ENCODE results near the gene DSE.

The DSE gene

DNA sequence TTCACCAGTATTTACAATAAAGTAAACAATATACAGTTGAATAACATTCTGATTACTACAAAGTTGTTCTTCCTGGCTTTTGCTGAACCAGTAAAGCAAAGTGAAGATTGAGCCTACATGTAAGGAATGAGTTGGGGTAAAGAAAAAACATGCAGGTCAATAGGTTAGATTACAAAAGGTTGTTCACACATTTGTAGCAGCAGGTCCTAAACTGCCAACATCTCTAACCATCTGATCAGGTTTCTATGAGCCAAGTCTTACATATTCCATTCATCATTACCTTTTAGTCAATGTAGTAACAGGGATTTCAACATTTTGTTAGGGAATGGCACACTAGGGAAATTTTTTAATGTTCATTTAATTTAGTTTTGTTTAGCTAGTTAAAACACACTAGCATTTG is 81.2 kb downstream of the DSE start:
- Histone ChIP-seq H3K9ac (ENCODE audit: low read length) (no peak overlapping the region), H3K79me1 (replicated peaks; ENCODE audit: low read length, poor library complexity, severe bottlenecking) (no peaks in the 10 kb centered on the region), H3K36me3 (ENCODE audit: control insufficient read depth in 1 of 2, insufficient read depth in 2 of 2, low read depth in 1 of 2, low read length in 2 of 2) (no peaks in the 10 kb centered on the region), H2BK5ac (ENCODE audit: low read depth, low read length, poor library complexity, severe bottlenecking) (no peak overlapping the region), H3K4me1 (ENCODE audit: control insufficient read depth, insufficient read depth, low read depth, low read length) (peaks cover 5% of the 10 kb centered on the region), H4K8ac (ENCODE audit: low read length) (no peak overlapping the region), H3K14ac (ENCODE audit: low read length in 2 of 2) (no peak overlapping the region), H2AFZ (ENCODE audit: low read depth, low read length) (no peak overlapping the region), H3K4ac (ENCODE audit: low read depth in 1 of 2, low read length in 2 of 2) (no peak overlapping the region), H3K4me2 (ENCODE audit: low read length, poor library complexity, severe bottlenecking) (no peak overlapping the region), H3K27me3 (ENCODE audit: control insufficient read depth in 1 of 2, insufficient read depth in 1 of 2, low read length in 2 of 2) (no peaks in the 10 kb centered on the region), H2BK15ac (ENCODE audit: low read depth, poor library complexity, severe bottlenecking) (no peak overlapping the region), H3K18ac (ENCODE audit: low read depth in 1 of 2, low read length in 2 of 2) (no peak overlapping the region), H3K27ac (ENCODE audit: low read length, poor library complexity, severe bottlenecking) (no peak overlapping the region), H3K4me3 (ENCODE audit: insufficient read depth in 1 of 2, low read depth in 1 of 2, low read length in 2 of 2) (no peak overlapping the region), H4K91ac (ENCODE audit: low read length) (no peak overlapping the region), H2BK12ac (ENCODE audit: low read length in 2 of 2) (no peak overlapping the region), H2BK120ac (ENCODE audit: low read depth, low read length) (no peak overlapping the region), H3K9me3 (ENCODE audit: control insufficient read depth, low read length) (no peaks in the 10 kb centered on the region), H2AK5ac (ENCODE audit: low read length, severe bottlenecking) (no peak overlapping the region), H3K23ac (ENCODE audit: low read length in 2 of 2) (no peak overlapping the region)
- DNase-seq, result no peak

DNA sequence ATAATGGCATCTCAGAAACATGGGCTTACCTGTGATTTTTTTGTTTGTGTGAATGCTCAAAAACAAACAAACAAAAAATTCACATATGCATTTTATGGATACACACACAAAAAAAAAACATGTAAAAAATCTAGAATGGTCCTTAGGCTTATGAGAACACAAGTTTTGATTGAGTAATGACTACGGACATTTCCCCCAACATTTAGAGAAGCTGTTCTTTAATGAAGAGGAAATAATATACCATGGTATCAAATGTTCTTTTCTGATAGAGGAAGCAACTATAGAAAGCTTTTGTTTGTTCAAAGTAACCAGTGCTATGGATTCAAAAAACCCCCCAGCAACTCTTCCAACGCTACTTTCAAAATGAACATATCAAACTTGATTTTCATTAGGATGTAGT is 81.8 kb downstream of the DSE start:
- no peaks in the 10 kb centered on the region for H3K27me3 ChIP-seq (ENCODE audit: control insufficient read depth in 1 of 2, insufficient read depth in 1 of 2, low read length in 2 of 2)
- no peak overlapping the region for H3K23ac ChIP-seq (ENCODE audit: low read length in 2 of 2)
- no CpG with 5 or more reads among the region's 2 CpGs for WGBS
- H3K9me3 ChIP-seq (ENCODE audit: control insufficient read depth, low read length), result no peaks in the 10 kb centered on the region
- no peak overlapping the region for H3K4me2 ChIP-seq (ENCODE audit: low read length, poor library complexity, severe bottlenecking)
- H3K4ac ChIP-seq (ENCODE audit: low read depth in 1 of 2, low read length in 2 of 2), result no peak overlapping the region
- no peak for DNase-seq
- no peak overlapping the region for H3K14ac ChIP-seq (ENCODE audit: low read length in 2 of 2)
- H3K4me1 ChIP-seq (ENCODE audit: control insufficient read depth, insufficient read depth, low read depth, low read length), result peaks cover 5% of the 10 kb centered on the region
- no peak overlapping the region for H3K4me3 ChIP-seq (ENCODE audit: insufficient read depth in 1 of 2, low read depth in 1 of 2, low read length in 2 of 2)
- H2BK5ac ChIP-seq (ENCODE audit: low read depth, low read length, poor library complexity, severe bottlenecking), result no peak overlapping the region
- no peak overlapping the region for H2BK15ac ChIP-seq (ENCODE audit: low read depth, poor library complexity, severe bottlenecking)
- no peaks in the 10 kb centered on the region for H3K79me1 ChIP-seq (replicated peaks; ENCODE audit: low read length, poor library complexity, severe bottlenecking)
- no peak overlapping the region for H2AFZ ChIP-seq (ENCODE audit: low read depth, low read length)
- H2BK12ac ChIP-seq (ENCODE audit: low read length in 2 of 2), result no peak overlapping the region
- H2BK120ac ChIP-seq (ENCODE audit: low read depth, low read length), result no peak overlapping the region
- no peak overlapping the region for H3K18ac ChIP-seq (ENCODE audit: low read depth in 1 of 2, low read length in 2 of 2)
- H3K36me3 ChIP-seq (ENCODE audit: control insufficient read depth in 1 of 2, insufficient read depth in 2 of 2, low read depth in 1 of 2, low read length in 2 of 2), result no peaks in the 10 kb centered on the region
- no peak overlapping the region for H2AK5ac ChIP-seq (ENCODE audit: low read length, severe bottlenecking)
- no peak overlapping the region for H3K9ac ChIP-seq (ENCODE audit: low read length)
- no peak overlapping the region for H4K91ac ChIP-seq (ENCODE audit: low read length)
- no peak overlapping the region for H3K27ac ChIP-seq (ENCODE audit: low read length, poor library complexity, severe bottlenecking)
- H4K8ac ChIP-seq (ENCODE audit: low read length), result no peak overlapping the region

DNA sequence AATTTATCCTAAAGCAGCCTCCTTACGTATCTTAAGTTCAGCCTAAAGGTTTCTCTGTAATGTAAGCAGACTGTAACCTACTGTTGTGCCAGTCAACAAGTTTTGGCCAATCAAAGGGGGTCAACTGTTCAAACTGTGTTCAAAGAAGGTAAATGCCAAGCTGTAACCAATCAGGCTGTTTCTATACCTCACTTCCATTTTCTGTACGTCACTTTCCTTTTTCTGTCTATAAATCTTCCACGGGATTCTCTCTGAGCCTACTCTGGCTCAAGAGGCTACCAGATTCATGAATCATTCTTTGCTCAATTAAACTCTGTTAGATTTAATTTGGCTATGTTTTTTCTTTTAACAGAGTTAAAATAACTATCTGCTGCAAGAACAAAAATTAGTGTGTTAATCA is 85.4 kb downstream of the DSE start:
- Histone ChIP-seq H3K4ac (ENCODE audit: low read depth in 1 of 2, low read length in 2 of 2) (no peak overlapping the region), H4K8ac (ENCODE audit: low read length) (no peak overlapping the region), H3K14ac (ENCODE audit: low read length in 2 of 2) (no peak overlapping the region), H3K36me3 (ENCODE audit: control insufficient read depth in 1 of 2, insufficient read depth in 2 of 2, low read depth in 1 of 2, low read length in 2 of 2) (no peaks in the 10 kb centered on the region), H2AK5ac (ENCODE audit: low read length, severe bottlenecking) (no peak overlapping the region), H3K27ac (ENCODE audit: low read length, poor library complexity, severe bottlenecking) (no peak overlapping the region), H3K4me3 (ENCODE audit: insufficient read depth in 1 of 2, low read depth in 1 of 2, low read length in 2 of 2) (no peak overlapping the region), H2BK120ac (ENCODE audit: low read depth, low read length) (no peak overlapping the region), H3K9ac (ENCODE audit: low read length) (no peak overlapping the region), H3K79me1 (replicated peaks; ENCODE audit: low read length, poor library complexity, severe bottlenecking) (no peaks in the 10 kb centered on the region), H2BK15ac (ENCODE audit: low read depth, poor library complexity, severe bottlenecking) (no peak overlapping the region), H3K4me2 (ENCODE audit: low read length, poor library complexity, severe bottlenecking) (no peak overlapping the region), H3K23ac (ENCODE audit: low read length in 2 of 2) (no peak overlapping the region), H2BK5ac (ENCODE audit: low read depth, low read length, poor library complexity, severe bottlenecking) (no peak overlapping the region), H3K18ac (ENCODE audit: low read depth in 1 of 2, low read length in 2 of 2) (no peak overlapping the region), H2AFZ (ENCODE audit: low read depth, low read length) (no peak overlapping the region), H3K9me3 (ENCODE audit: control insufficient read depth, low read length) (no peaks in the 10 kb centered on the region), H3K4me1 (ENCODE audit: control insufficient read depth, insufficient read depth, low read depth, low read length) (no peaks in the 10 kb centered on the region), H4K91ac (ENCODE audit: low read length) (no peak overlapping the region), H3K27me3 (ENCODE audit: control insufficient read depth in 1 of 2, insufficient read depth in 1 of 2, low read length in 2 of 2) (no peaks in the 10 kb centered on the region), H2BK12ac (ENCODE audit: low read length in 2 of 2) (no peak overlapping the region)
- no peak for DNase-seq
- 64% methylated on average over 3 of the region's 3 CpGs for WGBS

DNA sequence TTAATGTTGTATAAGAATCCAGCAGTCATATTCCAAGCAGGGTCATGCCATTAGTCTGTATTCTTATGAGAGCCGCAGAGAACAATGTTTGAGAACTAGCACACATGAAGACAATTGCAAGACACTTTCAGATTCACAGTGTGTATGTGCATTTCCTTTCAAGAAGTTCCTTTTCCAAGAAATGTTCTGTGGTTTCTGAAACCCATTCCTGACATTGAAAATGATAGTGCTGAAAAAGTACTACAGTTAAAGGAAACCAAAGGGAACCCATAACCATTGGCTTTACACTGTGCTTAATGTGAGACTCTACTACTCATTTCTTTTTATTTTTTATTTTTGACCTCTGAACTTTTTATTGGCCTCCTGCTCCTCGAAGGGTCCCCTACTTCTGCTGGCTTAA is 86.2 kb downstream of the DSE start:
- Histone ChIP-seq H2AFZ (ENCODE audit: low read depth, low read length) (no peak overlapping the region), H2BK5ac (ENCODE audit: low read depth, low read length, poor library complexity, severe bottlenecking) (no peak overlapping the region), H3K4me3 (ENCODE audit: insufficient read depth in 1 of 2, low read depth in 1 of 2, low read length in 2 of 2) (no peak overlapping the region), H3K18ac (ENCODE audit: low read depth in 1 of 2, low read length in 2 of 2) (peak overlapping the region in 1 of 2 experiments; percentile 34), H3K79me1 (replicated peaks; ENCODE audit: low read length, poor library complexity, severe bottlenecking) (no peaks in the 10 kb centered on the region), H2BK120ac (ENCODE audit: low read depth, low read length) (no peak overlapping the region), H2AK5ac (ENCODE audit: low read length, severe bottlenecking) (no peak overlapping the region), H3K36me3 (ENCODE audit: control insufficient read depth in 1 of 2, insufficient read depth in 2 of 2, low read depth in 1 of 2, low read length in 2 of 2) (no peaks in the 10 kb centered on the region), H3K27me3 (ENCODE audit: control insufficient read depth in 1 of 2, insufficient read depth in 1 of 2, low read length in 2 of 2) (no peaks in the 10 kb centered on the region), H2BK15ac (ENCODE audit: low read depth, poor library complexity, severe bottlenecking) (no peak overlapping the region), H3K9me3 (ENCODE audit: control insufficient read depth, low read length) (no peaks in the 10 kb centered on the region), H4K91ac (ENCODE audit: low read length) (no peak overlapping the region), H2BK12ac (ENCODE audit: low read length in 2 of 2) (no peak overlapping the region), H3K4me1 (ENCODE audit: control insufficient read depth, insufficient read depth, low read depth, low read length) (peaks cover 3% of the 10 kb centered on the region), H3K4me2 (ENCODE audit: low read length, poor library complexity, severe bottlenecking) (no peak overlapping the region), H3K4ac (ENCODE audit: low read depth in 1 of 2, low read length in 2 of 2) (no peak overlapping the region), H3K9ac (ENCODE audit: low read length) (no peak overlapping the region), H3K27ac (ENCODE audit: low read length, poor library complexity, severe bottlenecking) (no peak overlapping the region), H3K23ac (ENCODE audit: low read length in 2 of 2) (no peak overlapping the region), H3K14ac (ENCODE audit: low read length in 2 of 2) (no peak overlapping the region), H4K8ac (ENCODE audit: low read length) (no peak overlapping the region)
- DNase-seq, result no peak
- 87% methylated on average over 2 of the region's 2 CpGs for WGBS

Data from mesenchymal stem cell (in vitro differentiated cells and primary cell).